Panc1 (cell line): ENCODE results near the gene GPBAR1.

Experiments used
- POLR2AphosphoS5 ChIP-seq: IDR thresholded peaks from 2 replicates; pipeline ENCODE4 v1.6.1; 2012; ENCODE audit warnings: mild to moderate bottlenecking, low read depth, low read length, moderate library complexity
- SIN3A ChIP-seq: IDR thresholded peaks from 2 replicates; pipeline ENCODE4 v1.6.1; 2012; ENCODE audit warnings: low read depth, mild to moderate bottlenecking, low read length, moderate library complexity, borderline replicate concordance; ENCODE audit not compliant: insufficient read depth
- TF ChIP-seq, protein P1 (sequence below): fragments of 450-650 bp; IDR thresholded peaks from 2 replicates; pipeline ENCODE4 v1.5.1; 2017; ENCODE audit warnings: mild to moderate bottlenecking
- TF ChIP-seq, protein P2 (sequence below), 2 experiments: IDR thresholded peaks; 2 replicates each; pipeline ENCODE4 v1.6.1; 2011 to 2012; ENCODE audit warnings: low read depth in 2 of 2, control low read depth in 1 of 2, low read length in 1 of 2, mild to moderate bottlenecking in 1 of 2, moderate library complexity in 1 of 2; ENCODE audit not compliant: insufficient read depth in 1 of 2

DNA sequence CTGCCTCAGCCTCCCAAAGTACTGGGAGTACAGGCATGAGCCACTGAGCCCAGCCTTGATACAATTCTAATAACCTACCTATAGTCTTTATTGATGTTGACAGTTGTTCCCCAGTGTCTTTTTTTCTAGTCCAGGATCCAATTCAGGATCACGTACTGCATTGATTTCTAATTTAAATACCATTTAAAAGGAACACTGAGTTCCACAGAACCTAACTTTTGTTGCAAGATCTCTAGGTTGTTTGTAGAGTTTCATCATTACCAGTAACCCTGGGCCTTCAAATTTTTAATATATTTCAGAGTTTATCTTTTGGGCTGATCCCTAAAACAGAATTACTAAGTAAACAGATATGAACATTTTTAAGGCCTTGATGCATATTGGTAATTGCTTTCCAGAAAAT lies 52.5 kb downstream of the GPBAR1 start:
- TF ChIP-seq, protein P1, sequence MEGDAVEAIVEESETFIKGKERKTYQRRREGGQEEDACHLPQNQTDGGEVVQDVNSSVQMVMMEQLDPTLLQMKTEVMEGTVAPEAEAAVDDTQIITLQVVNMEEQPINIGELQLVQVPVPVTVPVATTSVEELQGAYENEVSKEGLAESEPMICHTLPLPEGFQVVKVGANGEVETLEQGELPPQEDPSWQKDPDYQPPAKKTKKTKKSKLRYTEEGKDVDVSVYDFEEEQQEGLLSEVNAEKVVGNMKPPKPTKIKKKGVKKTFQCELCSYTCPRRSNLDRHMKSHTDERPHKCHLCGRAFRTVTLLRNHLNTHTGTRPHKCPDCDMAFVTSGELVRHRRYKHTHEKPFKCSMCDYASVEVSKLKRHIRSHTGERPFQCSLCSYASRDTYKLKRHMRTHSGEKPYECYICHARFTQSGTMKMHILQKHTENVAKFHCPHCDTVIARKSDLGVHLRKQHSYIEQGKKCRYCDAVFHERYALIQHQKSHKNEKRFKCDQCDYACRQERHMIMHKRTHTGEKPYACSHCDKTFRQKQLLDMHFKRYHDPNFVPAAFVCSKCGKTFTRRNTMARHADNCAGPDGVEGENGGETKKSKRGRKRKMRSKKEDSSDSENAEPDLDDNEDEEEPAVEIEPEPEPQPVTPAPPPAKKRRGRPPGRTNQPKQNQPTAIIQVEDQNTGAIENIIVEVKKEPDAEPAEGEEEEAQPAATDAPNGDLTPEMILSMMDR: no peak
- TF ChIP-seq, protein P2, sequence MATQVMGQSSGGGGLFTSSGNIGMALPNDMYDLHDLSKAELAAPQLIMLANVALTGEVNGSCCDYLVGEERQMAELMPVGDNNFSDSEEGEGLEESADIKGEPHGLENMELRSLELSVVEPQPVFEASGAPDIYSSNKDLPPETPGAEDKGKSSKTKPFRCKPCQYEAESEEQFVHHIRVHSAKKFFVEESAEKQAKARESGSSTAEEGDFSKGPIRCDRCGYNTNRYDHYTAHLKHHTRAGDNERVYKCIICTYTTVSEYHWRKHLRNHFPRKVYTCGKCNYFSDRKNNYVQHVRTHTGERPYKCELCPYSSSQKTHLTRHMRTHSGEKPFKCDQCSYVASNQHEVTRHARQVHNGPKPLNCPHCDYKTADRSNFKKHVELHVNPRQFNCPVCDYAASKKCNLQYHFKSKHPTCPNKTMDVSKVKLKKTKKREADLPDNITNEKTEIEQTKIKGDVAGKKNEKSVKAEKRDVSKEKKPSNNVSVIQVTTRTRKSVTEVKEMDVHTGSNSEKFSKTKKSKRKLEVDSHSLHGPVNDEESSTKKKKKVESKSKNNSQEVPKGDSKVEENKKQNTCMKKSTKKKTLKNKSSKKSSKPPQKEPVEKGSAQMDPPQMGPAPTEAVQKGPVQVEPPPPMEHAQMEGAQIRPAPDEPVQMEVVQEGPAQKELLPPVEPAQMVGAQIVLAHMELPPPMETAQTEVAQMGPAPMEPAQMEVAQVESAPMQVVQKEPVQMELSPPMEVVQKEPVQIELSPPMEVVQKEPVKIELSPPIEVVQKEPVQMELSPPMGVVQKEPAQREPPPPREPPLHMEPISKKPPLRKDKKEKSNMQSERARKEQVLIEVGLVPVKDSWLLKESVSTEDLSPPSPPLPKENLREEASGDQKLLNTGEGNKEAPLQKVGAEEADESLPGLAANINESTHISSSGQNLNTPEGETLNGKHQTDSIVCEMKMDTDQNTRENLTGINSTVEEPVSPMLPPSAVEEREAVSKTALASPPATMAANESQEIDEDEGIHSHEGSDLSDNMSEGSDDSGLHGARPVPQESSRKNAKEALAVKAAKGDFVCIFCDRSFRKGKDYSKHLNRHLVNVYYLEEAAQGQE (IDR thresholded peaks at IDR 0.05; ENCODE audit: insufficient read depth in 1 of 2, low read depth in 2 of 2, low read length in 1 of 2): no peak
- TF ChIP-seq POLR2AphosphoS5: no peak
- no peak for TF ChIP-seq SIN3A
